ENCODE results near the gene WDR33.
"Not testable (repeated sequence)": the region's sequence is repeated elsewhere in the genome, so short reads cannot be mapped to it uniquely, and the experiment has no call there.

WDR33 gene

DNA sequence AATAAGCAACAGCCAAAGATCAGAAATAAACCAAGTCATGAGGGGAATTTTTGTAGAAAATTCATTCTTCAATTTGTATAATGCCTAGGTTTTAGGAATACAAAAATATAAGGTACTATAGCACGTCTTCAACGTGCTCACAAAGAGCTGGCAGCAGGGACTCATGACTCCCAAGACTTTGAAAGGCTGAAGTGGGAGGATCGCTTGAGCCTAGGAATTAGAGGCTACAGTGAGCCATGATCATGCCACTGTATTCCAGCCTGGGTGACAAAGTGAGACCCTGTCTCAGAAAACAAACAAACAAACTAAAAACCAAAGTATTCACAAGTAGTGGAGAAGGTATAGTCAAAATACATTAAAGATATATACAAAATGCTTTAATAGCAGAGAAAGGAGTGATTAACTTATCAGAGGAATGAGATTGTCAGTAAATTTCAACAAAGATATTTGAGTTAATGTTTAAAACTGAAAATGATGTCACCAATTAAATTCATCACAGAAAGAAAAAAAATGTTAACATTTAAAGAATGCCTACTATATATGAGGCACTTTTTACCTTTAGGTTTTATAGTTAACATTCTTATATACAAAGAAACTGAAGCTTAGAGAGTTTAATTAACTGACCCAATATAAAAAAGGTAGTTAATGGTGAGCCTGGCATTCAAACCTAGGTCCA, 3.2 kb downstream of the WDR33 start:
- no peak for DNase-seq

DNA sequence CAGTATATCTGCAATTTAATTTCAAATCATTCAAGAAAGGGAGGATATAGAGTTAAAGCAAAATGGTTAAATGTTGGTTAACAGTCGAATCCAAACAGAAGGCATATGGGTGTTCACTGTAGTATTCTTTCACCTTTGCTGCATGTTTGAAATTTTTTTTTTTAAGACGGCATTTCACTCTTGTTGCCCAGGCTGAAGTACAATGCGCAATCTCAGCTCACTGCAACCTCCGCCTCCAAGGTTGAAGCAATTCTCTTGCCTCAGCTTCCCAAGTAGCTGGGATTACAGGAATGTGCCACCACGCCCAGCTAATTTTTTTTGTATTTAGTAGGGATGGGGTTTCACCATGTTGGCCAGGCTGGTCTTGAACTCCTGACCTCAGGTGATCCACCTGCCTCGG, 4.1 kb downstream of the WDR33 start:
- DNase-seq: not testable (repeated sequence)

DNA sequence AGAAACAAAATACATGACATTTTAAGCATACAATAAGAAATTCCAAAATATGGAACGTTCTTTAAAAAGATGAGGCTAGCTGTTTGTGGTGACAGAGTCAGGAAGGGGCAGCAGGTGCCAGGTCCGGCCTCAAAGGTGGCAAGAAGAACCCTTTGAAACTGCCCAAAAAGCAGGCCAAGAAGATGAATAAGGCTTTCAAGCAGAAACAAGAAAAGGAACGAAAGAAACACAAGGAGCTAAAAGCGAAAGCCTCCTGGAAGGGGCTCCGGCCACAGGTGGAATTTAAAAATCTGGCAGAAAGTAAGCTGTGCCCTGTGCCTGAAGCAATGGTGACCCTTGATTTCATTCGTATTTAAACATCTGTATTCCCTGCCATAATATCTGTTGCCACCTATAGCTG, 5.5 kb downstream of the WDR33 start:
- no peak for DNase-seq

DNA sequence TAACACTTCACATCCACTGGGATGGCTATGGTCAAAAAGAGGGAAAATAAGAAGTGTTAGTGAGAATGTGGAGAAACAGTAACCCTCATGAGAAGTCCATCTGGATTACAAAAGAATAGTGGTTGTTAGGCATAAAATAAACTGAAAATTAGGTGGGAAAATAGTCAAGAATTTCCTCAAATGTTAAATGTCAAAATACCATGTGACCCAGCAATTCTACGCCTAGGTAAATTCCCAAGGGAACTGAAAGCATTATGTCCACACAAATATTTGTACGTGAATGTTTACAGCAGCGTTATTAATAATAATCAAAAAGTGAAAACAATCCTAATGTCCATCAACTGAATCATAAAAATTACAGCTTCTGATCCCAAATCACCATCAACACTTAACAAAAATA, 11.0 kb downstream of the WDR33 start:
- no peak for DNase-seq

DNA sequence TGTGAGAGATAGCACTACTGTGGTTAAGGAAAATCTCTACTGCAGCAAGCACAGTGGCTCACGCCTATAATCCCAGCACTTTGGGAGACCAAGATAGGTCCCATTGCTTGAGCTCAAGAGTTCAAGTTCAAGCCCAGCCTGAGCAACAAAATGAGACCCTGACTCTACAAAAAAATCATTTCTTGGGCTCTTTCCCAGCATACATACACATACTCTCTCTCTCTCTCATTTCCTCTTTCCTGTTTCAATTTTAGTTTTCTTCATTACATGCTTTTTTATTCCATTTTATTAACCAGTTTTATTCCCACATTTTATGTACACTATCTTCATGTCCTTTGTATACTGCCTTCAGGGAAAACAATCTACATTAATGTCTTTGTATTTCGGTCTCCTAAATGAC, 14.6 kb downstream of the WDR33 start:
- DNase-seq: no peak

DNA sequence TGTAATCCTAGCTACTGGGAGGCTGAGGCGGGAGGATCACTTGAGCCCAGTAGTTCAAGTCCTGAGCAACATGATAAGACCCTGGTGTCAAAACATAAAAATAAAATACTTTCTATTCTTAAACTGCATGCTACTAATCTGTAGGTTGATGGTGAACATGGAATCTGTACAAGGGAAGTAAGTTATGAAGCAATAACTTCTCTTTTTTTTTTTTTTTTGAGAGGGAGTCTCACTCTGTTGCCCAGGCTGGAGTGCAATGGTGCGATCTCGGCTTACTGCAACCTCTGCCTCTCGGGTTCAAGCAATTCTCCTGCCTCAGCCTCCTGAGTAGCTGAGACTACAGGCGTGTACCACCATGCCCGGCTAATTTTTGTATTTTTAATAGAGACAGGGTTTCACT, 16.1 kb downstream of the WDR33 start:
- DNase-seq: not testable (repeated sequence)

DNA sequence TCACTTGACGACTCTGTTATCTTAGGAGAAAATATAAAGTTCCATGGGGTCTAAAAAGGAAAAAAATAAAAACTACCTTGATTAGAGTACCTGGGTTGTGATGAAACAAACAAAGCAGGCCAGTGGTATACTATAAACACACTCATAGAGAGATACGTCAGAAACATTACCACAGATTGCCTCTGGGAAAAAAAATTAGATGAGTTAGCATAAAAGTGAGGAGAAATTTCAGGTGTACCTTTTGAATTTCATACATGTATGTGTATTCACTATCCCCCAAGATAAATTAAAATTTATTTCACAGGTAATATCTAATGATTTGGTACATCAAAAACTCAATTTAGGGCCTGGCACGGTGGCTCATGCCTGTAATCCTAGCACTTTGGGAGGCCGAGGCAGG, 18.2 kb downstream of the WDR33 start:
- no peak for DNase-seq

DNA sequence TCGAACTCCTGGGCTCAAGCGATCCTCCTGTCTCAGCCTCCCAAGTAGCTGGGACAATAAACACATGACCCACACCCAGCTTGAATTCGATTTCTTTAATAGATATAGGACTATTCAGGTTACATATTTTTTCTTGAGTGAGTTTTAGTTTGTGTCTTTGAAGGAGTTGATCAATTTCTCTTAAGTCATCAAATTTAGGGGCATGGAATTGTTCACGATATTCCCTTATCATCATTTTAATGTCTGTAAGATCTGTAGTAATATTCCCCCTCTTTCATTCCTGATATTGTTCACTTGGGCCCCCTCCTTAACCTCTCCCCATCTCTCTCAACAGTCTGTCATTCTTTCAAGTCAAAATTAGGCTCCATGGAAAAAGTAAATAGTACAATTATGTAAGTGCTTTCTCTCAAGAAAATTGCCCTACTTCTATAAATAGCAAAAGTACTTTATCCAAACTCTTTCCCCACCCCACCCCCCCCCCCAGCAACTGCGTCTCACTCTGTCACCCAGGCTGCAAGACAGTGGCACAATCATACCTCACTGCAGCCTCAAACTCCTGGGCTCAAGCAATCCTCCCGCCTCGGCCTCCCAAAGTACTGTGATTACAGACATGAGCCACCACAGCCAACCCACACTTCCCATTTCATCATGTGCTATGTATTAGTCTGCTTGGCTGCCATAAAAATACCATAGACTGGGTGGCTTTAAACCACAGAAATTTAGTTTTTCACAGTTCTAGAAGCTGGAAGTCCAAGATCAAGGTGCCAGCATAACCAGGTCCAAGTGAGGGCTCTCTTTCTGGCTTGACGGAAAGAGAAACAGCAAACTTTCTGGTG, 20.1 kb downstream of the WDR33 start:
- no peak for DNase-seq

DNA sequence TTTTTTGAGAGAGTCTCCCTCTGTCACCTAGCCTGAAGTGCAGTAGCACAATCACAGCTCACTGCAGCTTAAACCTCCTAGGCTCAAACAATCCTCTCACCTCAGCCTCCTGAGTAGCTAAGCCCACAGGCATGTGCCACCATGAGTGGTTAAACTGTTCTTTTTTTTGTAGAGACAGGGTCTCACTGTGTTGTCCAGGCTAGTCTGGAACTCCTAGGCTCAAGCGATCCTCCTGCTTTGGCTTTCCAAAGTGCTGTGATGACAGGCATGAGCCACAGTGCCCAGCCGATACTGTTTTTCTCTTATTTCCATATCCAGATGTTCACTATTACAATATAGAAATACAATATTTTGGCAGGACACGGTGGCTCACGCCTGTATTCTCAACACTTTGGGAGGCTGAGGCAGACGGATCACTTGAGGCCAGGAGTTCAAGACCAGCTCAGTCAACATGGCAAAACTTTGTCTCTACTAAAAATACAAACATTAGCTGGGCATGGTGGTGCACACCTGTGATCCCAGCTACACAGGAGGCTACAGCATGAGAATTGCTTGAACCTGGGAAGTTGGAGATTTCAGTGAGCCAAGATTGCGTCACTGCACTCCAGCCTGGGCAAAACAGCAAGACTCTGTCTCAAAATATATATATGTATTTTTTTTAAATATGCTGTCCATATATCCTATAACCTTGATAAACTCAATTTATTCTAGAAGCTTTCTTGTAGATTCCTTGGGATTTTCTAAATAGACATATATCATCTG, 24.7 kb downstream of the WDR33 start:
- DNase-seq: no peak

DNA sequence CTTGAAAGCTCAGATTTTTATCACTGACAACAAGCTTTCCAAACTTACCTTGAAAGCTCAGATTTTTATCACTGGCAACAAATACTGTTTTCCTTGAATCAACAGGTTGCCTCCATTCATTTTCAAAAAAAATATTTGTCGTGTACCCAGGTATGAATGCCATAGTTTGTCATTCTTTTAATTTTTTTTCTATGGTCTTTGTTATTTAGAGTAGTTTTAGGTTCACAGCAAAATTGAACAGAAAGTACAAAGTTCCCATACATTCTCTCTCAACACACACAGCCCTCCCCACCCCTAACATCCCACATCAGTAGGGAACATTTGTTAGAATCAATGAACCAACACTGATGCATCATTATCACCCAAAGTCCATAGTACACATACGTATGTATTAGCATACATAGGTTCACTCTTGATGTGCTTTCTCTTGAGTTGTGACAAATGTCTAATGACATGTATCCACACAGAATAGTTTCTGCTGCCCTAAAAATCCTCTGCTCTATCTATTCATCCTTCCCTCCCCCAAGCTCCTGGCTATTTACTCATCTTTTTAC, 25.9 kb downstream of the WDR33 start:
- DNase-seq: no peak

DNA sequence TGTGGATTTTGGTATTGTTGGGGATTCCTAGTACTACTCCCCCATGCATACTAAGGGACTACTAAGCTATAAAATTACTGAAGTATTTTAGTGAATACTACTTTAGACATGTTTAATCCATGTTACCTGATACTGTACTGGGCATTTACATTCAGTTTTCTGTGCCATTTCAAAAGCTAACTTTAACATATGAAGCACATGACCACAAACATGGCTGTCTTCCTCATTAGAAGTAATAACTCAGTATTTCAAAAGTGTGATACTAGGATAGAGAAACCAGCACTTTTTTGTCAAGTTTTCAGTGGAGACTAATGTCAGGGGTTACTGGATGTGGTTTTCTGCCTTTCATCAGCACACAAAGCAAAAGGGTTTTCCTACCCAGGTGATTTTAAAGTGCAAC, 27.9 kb downstream of the WDR33 start:
- no peak for DNase-seq

DNA sequence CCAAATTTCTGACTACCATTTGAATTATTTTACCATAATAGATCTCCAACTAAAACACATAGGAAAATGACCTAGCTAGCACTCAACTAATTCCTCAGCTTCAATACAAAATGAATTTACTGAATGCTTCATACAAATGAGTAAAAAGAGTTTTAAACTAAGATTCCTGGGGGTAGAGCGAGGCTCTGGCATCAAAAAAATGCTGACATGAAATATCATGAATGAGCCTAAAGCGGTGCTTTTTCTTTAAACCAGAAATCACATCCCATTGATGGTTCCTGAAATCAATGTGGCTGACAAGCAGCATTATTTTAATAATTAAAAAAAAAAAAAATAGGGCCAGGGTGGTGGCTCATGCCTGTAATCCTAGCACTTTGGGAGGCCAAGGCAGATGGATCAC, 32.1 kb downstream of the WDR33 start:
- no peak for DNase-seq

DNA sequence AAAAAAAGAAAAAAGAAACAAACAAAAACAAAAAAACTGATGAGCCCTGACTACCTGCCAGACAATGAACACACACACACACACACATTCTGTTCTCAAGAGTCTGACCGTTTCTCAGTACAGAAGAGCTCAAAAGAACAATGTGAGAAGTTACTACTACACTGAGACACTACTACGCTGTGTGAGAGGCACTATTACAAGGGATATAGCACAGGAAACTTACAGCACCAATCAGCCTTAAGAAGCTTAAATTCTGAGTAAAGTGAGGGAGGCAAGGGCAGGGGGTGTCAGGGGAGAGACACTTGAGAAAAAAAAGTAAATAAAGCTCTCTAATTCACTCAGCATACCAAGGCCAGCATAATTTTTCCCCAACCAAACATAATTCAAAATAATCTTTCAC, 32.5 kb downstream of the WDR33 start:
- no peak for DNase-seq

DNA sequence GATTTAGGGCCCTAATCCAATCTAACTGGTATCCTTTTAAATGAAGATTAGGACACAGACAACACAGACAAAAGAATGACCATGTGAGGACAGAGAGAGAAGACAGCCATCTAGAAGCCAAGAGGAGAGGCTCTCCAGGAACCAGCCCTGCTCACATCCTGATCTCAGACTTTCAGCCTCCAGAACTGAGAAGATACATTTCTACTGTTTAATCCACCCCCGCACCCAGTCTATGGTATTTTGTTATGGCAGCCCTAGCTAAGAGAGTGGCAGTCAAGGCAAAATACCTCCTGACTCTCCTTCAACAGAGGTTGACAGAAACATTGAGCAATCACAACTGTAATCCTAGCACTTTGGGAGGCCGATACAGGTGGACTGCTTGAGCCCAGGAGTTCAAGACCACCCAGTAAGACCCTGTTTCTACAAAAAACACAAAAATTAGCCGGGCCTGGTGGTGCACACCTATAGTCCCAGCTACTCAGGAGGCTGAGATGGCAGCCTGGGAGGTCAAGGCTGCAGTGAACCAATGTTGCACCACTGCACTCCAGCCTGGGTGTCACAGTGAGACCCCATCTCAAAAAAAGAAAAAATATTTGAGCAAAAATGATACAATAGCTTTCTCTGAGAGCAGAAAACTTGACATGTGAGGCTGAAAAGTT, 34.7 kb downstream of the WDR33 start:
- no peak for DNase-seq

DNA sequence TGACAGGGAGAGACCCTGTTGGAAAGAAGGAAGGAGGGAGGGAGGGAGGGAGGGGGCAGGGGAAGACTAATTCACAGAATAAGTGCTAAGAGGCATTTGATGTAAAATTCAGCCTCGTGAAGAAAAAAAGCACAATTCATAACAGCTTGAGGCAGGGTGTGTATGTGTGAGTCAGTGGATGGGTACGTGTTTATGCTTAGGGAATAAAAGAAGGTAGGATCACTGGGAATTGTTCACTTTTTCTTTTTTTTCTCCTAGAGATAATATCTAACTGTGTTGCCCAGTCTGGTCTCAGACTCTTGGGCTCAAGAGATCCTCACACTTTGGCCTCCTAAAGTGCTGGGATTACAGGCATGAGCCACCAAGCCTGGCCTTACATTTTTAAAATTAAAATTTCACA, 39.2 kb downstream of the WDR33 start:
- DNase-seq: no peak

DNA sequence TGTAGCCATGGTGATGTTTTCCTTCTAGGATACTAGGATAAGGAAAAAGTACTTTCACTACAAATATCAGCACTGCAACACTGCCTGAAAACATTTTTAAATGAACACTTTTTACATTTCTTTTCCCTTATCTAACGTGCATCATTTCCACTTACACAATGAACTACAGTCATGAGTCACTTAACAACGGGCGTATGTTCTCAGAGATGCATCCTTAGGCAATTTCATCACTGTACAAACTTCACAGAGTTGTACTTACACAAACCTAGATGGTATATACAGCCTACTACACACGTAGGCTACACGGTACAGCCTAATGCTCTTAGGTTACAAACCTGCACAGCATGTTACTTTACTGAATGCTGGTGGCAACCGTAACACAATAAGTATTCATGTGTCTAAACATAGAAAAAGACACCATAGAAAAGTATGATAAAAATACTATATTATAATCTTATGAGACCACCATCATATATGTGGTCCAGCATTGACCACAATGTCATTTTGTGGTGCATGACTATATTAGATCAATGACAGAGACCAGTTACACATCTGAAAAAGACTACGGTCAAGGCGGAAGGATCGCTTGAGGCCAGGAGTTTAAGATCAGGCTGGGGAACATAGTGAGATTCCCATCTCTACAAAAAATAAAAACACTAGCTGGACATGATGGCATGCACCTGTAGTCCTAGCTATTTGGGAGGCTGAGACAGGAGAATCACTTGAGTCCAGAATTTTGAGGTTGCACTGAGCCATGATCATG, 39.8 kb downstream of the WDR33 start:
- DNase-seq: no peak

DNA sequence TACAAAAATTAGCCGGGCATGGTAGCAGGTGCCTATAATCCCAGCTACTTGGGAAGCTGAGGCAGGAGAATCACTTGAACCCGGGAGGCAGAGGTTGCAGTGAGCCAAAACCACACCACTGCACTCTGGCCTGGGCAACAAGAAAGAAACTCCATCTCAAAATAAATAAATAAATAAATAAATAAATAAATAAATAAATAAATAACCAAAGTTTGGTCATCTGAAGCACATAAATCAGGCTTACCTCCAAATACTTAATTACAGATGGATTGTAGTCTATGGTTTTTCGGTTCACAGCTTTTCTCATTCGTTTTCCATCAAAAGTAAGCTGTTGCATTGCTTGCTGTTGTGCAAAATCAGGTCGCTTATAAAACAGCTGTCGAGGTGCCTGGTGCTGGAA, 40.4 kb downstream of the WDR33 start:
- DNase-seq: not testable (repeated sequence)

DNA sequence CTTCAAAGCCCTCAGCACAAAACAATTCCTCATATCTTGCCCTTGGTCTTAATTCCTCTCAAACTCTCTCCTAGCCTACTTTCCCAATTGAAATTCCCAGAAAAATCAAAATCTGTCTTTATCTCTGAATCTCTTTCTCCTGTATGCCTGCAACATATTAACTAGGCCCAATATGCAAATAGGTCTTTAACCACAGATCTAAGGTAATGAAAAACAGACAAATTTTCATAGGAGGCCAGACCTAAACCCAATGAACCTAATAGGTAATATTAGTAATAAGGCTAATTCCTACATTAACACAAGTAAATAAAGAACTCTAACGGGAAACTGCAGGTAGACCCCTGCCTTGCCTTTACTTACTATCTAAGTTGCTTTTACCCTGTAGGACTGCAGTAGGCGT, 41.4 kb downstream of the WDR33 start:
- DNase-seq: no peak

DNA sequence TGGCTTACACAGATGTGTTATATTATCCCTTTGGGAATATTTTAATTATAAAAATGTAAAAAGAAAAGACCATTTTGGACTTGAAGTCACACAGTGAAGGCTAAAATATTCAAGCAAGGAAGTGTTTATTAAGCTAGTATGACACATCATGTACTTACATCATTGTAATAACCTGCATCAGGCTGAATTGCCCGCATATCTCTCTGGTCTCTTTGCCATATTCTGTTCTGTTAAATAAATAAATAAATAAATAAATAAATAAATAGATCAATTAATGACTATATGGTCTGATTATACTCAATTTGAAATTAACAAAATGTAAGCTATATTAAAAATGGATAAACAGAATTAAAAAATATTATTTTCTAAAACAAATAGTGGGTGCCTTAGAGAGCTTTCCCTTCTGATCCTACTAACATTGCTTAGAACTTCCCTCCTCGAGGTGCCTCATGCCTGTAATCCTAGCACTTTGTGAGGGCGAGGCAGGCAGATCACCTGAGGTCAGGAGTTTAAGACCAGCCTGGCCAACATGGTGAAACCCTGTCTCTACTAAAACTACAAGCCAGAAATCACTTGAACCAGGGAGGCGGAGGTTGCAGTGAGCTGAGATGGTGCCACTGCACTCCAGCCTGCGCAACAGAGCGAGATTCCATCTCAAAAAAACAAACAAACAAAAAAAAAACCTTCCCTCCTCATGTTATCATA, 42.0 kb downstream of the WDR33 start:
- no peak for DNase-seq

DNA sequence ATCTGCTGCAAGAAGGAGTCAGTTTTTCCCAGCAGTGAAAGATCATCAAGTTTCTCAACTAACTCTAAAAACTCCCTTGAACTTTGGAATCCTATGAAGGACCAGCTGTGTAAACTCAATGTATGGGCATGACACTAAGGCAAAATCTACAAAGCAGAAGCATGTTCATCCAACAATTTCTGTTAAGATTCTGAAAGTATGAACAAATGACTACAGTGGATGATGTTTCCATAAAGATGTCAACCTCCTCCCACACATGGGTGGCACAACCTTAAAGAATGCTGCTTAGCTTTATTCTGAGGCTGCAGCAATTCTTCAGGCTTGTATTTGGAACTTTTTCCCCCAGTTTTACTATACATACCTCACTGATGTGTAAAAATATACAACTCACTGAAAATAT, 47.2 kb downstream of the WDR33 start:
- DNase-seq: no peak

DNA sequence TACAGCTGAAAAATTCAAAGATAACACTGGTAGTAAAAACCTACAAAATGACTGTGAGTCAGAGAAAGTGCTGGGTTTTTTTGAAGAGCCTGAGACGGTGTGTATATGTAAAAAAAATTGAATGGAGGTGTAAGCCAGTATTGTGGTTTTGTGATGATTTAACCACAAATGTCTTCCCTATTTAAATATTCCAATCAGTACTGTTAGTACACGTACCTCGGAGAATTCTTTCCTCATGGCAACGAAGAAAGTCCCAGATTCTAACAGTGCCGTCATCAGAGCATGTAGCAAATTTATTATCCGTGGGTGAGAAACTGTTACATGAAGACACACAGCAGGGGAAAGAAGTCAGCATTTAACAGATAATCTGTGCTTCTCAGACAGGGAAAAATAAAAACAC, 48.1 kb downstream of the WDR33 start:
- no peak for DNase-seq

DNA sequence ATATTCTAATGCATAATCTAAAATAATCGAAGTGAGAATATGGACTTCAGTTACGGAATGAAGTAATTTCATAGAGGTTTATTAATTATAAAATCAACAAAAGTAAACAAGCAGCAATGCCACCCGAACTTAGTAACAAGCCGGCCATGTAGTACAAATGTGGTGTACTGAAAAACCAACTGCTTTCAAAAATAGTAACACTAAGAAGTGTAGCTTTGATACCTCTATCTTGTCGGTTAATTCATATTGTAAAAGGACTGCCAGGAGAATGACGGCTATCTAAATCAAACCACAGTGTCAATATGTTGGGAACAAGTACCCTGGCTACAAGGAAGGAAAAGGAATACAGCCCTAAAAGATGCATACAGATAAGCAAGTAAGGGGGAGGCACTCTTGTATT, 48.5 kb downstream of the WDR33 start:
- no peak for DNase-seq

Data from activated CD4-positive, CD25-positive, alpha-beta regulatory T cell (primary cell).